Cardiac muscle cell (in vitro differentiated cells and primary cell): ENCODE data around the gene FFAR2. TPM values are rescaled to one million over a fixed set of nuclear protein-coding genes. Genes with fewer than 3 reads are reported as not detected.
A peak's percentile ranks its signal among the peaks of the same experiment; 100 is the strongest.

Experiments used
- DNase-seq, 2 donors: peaks; one replicate each; pipeline versions ENCODE4 v3.0.0 to v3.0.0-alpha.2; 2010 to 2017; ENCODE audit warnings: low read depth in 1 of 2, low spot score in 1 of 2
- H3K27ac ChIP-seq: fragments of 200-600 bp; sonication (generic); 2 replicates; pipeline ENCODE4 v1.5.1; 2016
- H3K27me3 ChIP-seq: fragments of 200-600 bp; sonication (generic); 2 replicates; pipeline ENCODE4 v1.6.0; 2016; ENCODE audit warnings: control low read depth
- H3K36me3 ChIP-seq: fragments of 200-600 bp; sonication (generic); 2 replicates; pipeline ENCODE4 v1.5.1; 2016; ENCODE audit warnings: control low read depth
- H3K4me1 ChIP-seq: fragments of 200-600 bp; sonication (generic); 2 replicates; pipeline ENCODE4 v1.8.1; 2017; ENCODE audit warnings: low read depth, mild to moderate bottlenecking, mixed run types
- H3K4me3 ChIP-seq: fragments of 200-600 bp; sonication (generic); 2 replicates; pipeline ENCODE4 v1.5.1; 2016; ENCODE audit warnings: mild to moderate bottlenecking
- H3K9me3 ChIP-seq: fragments of 200-600 bp; sonication (generic); 2 replicates; pipeline ENCODE4 v1.5.1; 2017; ENCODE audit warnings: low read depth, mild to moderate bottlenecking, control low read depth
- polyA plus RNA-seq: library from polyadenylated mRNA; unstranded; fragments of >200 nt; fragmentation: Nextera tagmentation; extraction: Ambion mirVana; gene quantifications from 2 replicates; pipeline ENCODE4 v1.2.1, GENCODE V29; 2016
- total RNA-seq: library from RNA; depleted of rRNA; stranded (reverse); fragments of >200 nt; gene quantifications from 2 replicates; pipeline ENCODE4 v1.2.3, GENCODE V29; 2016
- TF ChIP-seq, protein P1 (sequence below): IDR thresholded peaks from 2 replicates; pipeline ENCODE4 v1.5.1; 2012; ENCODE audit warnings: low read depth, mild to moderate bottlenecking, low read length

FFAR2 gene
- total and polyA plus RNA-seq, 2 experiments from 2014 or later = not detected

DNA sequence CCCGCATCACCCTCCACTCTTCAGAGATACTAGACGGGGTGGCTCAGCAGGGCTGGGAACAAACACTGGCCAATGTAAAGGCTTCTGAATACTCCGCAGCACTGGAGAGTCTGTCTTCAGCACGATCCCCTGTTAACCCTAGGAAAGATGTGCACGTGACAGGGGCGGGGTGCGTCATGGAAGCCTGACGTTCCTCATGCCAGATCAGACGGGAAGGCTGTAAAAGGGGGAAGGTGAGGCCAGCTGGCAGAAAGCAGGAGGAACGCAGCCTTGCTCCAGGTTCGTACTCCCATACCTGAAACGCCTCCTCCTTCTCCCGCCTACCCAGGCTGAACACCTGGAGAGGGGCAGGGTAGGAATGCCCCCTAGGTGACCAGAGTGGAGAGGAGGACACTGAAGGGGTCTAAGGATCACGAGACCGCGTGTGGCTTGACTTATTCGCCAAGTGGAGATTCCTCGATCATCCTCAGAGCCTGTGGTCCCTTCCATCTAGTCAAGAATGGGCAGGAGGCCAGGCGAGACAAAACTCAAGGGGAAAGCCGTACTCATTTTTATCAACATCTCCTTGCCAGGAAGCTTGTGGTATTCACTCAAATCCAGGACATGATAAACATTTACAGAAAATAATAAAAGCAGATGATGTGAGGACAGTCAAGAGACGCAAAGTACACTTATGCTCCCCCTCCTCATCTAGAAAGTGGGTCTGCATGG, 18.2 kb upstream of the FFAR2 start:
- Histone ChIP-seq H3K4me1 (no peaks in the 10 kb centered on the region), H3K27ac (no peak overlapping the region), H3K4me3 (no peak overlapping the region), H3K36me3 (no peaks in the 10 kb centered on the region), H3K9me3 (no peaks in the 10 kb centered on the region), H3K27me3 (no peaks in the 10 kb centered on the region)
- peak in 1 of 2 donors; percentile 48 for DNase-seq
- TF ChIP-seq, protein P1, sequence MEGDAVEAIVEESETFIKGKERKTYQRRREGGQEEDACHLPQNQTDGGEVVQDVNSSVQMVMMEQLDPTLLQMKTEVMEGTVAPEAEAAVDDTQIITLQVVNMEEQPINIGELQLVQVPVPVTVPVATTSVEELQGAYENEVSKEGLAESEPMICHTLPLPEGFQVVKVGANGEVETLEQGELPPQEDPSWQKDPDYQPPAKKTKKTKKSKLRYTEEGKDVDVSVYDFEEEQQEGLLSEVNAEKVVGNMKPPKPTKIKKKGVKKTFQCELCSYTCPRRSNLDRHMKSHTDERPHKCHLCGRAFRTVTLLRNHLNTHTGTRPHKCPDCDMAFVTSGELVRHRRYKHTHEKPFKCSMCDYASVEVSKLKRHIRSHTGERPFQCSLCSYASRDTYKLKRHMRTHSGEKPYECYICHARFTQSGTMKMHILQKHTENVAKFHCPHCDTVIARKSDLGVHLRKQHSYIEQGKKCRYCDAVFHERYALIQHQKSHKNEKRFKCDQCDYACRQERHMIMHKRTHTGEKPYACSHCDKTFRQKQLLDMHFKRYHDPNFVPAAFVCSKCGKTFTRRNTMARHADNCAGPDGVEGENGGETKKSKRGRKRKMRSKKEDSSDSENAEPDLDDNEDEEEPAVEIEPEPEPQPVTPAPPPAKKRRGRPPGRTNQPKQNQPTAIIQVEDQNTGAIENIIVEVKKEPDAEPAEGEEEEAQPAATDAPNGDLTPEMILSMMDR = no peak

- Histone ChIP-seq H3K27ac (no peak overlapping the region), H3K4me1 (no peaks in the 10 kb centered on the region), H3K27me3 (no peaks in the 10 kb centered on the region), H3K36me3 (no peaks in the 10 kb centered on the region), H3K9me3 (no peaks in the 10 kb centered on the region), H3K4me3 (no peak overlapping the region)
- TF ChIP-seq, protein P1 = no peak
- DNase-seq = peak in 1 of 2 donors; percentile 61
Measured at GRCh38 chr19:35430409-35431144, 17.5 kb upstream of the FFAR2 start.

DNA sequence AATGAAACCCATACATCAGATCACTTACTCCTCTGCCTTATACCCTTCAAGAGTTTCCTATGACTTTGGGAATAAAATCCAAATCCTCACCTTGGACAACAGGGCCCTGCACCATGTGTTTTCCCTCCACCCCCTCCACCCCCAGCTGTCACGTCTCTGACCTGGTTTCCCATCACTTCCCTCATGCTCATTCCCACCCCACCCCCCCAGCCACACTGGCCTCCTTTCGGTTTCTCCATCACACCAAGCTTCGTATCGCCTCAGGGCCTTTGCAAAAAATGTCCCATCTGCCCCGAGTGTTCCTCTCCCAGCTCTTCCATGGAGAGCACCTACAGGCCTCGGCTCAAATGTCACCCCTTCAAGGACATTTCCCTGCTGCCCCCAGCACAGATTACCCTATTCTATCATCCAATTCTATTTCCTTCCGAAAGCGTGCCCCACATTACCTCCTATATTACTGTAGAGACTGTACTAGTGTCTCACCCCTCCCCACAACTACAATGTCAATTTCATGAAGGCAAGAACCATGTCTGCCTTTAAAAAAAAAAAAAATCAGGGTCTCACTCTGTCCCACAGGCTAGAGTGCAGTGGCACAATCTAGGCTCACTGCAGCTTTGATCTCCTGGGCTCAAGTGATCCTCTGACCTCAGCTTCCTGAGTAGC, 16.8 kb upstream of the FFAR2 start:
- H3K36me3 ChIP-seq = no peaks in the 10 kb centered on the region
- H3K4me3 ChIP-seq = no peak overlapping the region
- no peaks in the 10 kb centered on the region for H3K27me3 ChIP-seq
- H3K27ac ChIP-seq = no peak overlapping the region
- H3K9me3 ChIP-seq = no peaks in the 10 kb centered on the region
- peak in 1 of 2 donors; percentile 45 for DNase-seq
- H3K4me1 ChIP-seq = peaks cover 4% of the 10 kb centered on the region
- TF ChIP-seq, protein P1 = no peak

- no peaks in the 10 kb centered on the region for H3K9me3 ChIP-seq
- H3K4me3 ChIP-seq = no peak overlapping the region
- TF ChIP-seq, protein P1 = no peak
- no peaks in the 10 kb centered on the region for H3K27me3 ChIP-seq
- no peak for DNase-seq
- H3K36me3 ChIP-seq = no peaks in the 10 kb centered on the region
- no peak overlapping the region for H3K27ac ChIP-seq
- H3K4me1 ChIP-seq = peaks cover 14% of the 10 kb centered on the region
Measured at GRCh38 chr19:35432911-35433310, 15.1 kb upstream of the FFAR2 start.

DNA sequence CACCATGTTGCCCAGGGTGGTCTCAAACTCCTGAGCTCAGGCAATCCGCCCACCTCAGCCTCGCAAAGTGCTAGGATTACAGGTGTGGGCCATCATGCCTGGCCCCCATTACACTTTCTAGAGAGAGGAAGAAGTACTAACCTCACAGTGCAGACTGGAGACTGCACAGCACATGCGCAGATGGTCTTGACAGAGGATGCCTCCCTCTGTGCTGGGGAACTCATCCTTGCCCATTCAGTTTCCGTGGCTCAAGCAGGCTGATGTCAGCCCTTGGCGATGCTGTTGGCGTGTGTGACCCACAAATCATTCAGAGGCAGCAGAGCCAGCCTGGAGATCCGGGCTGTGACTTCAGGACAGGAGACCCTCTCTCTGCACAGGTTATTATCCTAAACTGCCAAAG, 14.6 kb upstream of the FFAR2 start:
- H3K4me3 ChIP-seq = no peak overlapping the region
- no peaks in the 10 kb centered on the region for H3K27me3 ChIP-seq

More for the DNA sequence above, 14.6 kb upstream of the FFAR2 start:
- H3K27ac ChIP-seq = no peak overlapping the region
- H3K9me3 ChIP-seq = no peaks in the 10 kb centered on the region
- H3K4me1 ChIP-seq = peaks cover 14% of the 10 kb centered on the region
- no peak for DNase-seq
- TF ChIP-seq, protein P1 = no peak
- no peaks in the 10 kb centered on the region for H3K36me3 ChIP-seq
